Purkinje cell (primary cell): ENCODE results near the gene MIA. TPM values are rescaled to one million over a fixed set of nuclear protein-coding genes. Genes with fewer than 3 reads are reported as not detected.

ENCODE experiments used
- polyA plus RNA-seq: library from polyadenylated mRNA; unstranded; fragments of >200 nt; fragmentation: Nextera tagmentation; gene quantifications from 2 replicates; pipeline ENCODE4 v1.2.1, GENCODE V29; 2014

The MIA gene
- not detected in 2 replicates for polyA plus RNA-seq

GRCh38 chr19:40774916-40775631 lies at the start of gene MIA:
TSS of gene MIA (plus strand) at chr19:40775521. CDS start at chr19:40775543, 22 bp downstream.

GRCh38 chr19:40750058-40750873 lies 25.1 kb upstream of the MIA start, which contains the start of gene ACTMAP:
TSS of gene ACTMAP (minus strand) at chr19:40750477. CDS start at chr19:40749803, 674 bp downstream.

GRCh38 chr19:40750874-40751537 lies 24.3 kb upstream of the MIA start, which contains the start of gene SNRPA:
TSS of gene SNRPA (plus strand) at chr19:40751203. CDS start at chr19:40751409, 206 bp downstream.

GRCh38 chr19:40777937-40778705 lies 2.8 kb downstream of the MIA start, which contains the start of gene RAB4B:
TSS of gene RAB4B (plus strand) at chr19:40778247. CDS start at chr19:40778376, 129 bp downstream.

GRCh38 chr19:40798683-40799557 lies 23.6 kb downstream of the MIA start, which contains the start of gene EGLN2:
TSS of gene EGLN2 (plus strand) at chr19:40799191. CDS start at chr19:40800573, 1,382 bp downstream.

Other genes with a start within 250 kb of the MIA start
- gene SHKBP1, start 198.6 kb upstream of the MIA start, polyA plus RNA-seq: 3.2 and 11.4 TPM in 2 replicates
- 1.8 and 2.0 TPM in 2 replicates for gene LTBP4, start 174.2 kb upstream of the MIA start, polyA plus RNA-seq
- 0.48 and 2.6 TPM in 2 replicates for gene NUMBL, start 84.9 kb upstream of the MIA start, polyA plus RNA-seq
- gene COQ8B, start 58.6 kb upstream of the MIA start, polyA plus RNA-seq: not detected in 2 replicates
- gene ITPKC, start 58.4 kb upstream of the MIA start, polyA plus RNA-seq: 0.07 and 0.78 TPM in 2 replicates
- 1.5 and 1.9 TPM in 2 replicates for gene ACTMAP, start 25.0 kb upstream of the MIA start, polyA plus RNA-seq
- 14.8 and 28.0 TPM in 2 replicates for gene SNRPA, start 24.3 kb upstream of the MIA start, polyA plus RNA-seq
- 9.9 and 10.0 TPM in 2 replicates for gene RAB4B, start 2.7 kb downstream of the MIA start, polyA plus RNA-seq
- 24.5 and 34.4 TPM in 2 replicates for gene EGLN2, start 23.7 kb downstream of the MIA start, polyA plus RNA-seq
- not detected in 2 replicates for gene CYP2A6, start 74.9 kb downstream of the MIA start, polyA plus RNA-seq
- not detected in 2 replicates for gene CYP2A7, start 106.7 kb downstream of the MIA start, polyA plus RNA-seq
- not detected in 2 replicates for gene CYP2B6, start 215.8 kb downstream of the MIA start, polyA plus RNA-seq